ENCODE data around the gene TRIP11. TPM values are rescaled to one million over a fixed set of nuclear protein-coding genes. Genes with fewer than 3 reads are reported as not detected.

Gene TRIP11
- total RNA-seq, 2 donors from 2014 or later: 47.8 to 53.9 TPM

- H3K9me3 Mint-ChIP-seq: no peaks in the 10 kb centered on the region
- no peak overlapping the region for H3K4me3 Mint-ChIP-seq
- no peaks in the 10 kb centered on the region for H3K4me1 Mint-ChIP-seq (ENCODE audit: low read depth in 2 of 2)
- peaks cover 0 to 4% of the 10 kb centered on the region in 2 donors for H3K27me3 Mint-ChIP-seq
- H3K27ac Mint-ChIP-seq: no peak overlapping the region
- ATAC-seq: no peak
- no peak for DNase-seq (ENCODE audit: low spot score)
- no peaks in the 10 kb centered on the region for H3K36me3 Mint-ChIP-seq
Measured at GRCh38 chr14:91961297-91962220, 78.3 kb downstream of the TRIP11 start.

DNA sequence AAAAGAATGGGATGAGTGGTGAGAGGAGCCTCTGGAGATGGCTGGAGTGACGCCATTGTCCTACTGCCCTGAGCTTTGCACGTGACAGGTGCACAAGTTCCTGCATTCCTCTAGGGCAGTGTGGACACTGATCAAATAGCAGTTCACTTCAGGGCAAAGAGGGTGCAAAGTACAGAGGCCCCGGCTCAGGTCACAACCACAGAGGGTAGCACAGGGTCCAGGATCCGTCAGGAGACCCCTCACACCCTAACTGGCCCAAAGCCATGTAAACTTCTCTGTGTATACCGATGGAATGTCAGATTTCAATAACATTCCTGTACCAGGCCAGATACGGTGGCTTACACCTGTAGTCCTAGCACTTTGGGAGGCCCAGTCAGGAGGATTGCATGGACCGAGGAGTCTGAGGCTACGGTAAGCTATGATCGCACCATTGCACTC is 82.0 kb downstream of the TRIP11 start:
- DNase-seq (ENCODE audit: low spot score): no peak

GRCh38 chr14:91956616-91957015 is 83.2 kb downstream of the TRIP11 start:
- Mint-ChIP-seq H3K27ac (no peak overlapping the region), H3K4me1 (ENCODE audit: low read depth in 2 of 2) (no peaks in the 10 kb centered on the region), H3K36me3 (no peaks in the 10 kb centered on the region), H3K27me3 (peaks cover 0 to 7% of the 10 kb centered on the region in 2 donors), H3K4me3 (no peak overlapping the region), H3K9me3 (no peaks in the 10 kb centered on the region)
- DNase-seq (ENCODE audit: low spot score): no peak
- ATAC-seq: no peak

More for the DNA sequence above, 82.0 kb downstream of the TRIP11 start:
- H3K4me1 Mint-ChIP-seq (ENCODE audit: low read depth in 2 of 2): no peaks in the 10 kb centered on the region
- H3K36me3 Mint-ChIP-seq: no peaks in the 10 kb centered on the region
- H3K4me3 Mint-ChIP-seq: no peak overlapping the region
- no peaks in the 10 kb centered on the region for H3K9me3 Mint-ChIP-seq
- H3K27ac Mint-ChIP-seq: no peak overlapping the region
- H3K27me3 Mint-ChIP-seq: peaks cover 0 to 7% of the 10 kb centered on the region in 2 donors
- no peak for ATAC-seq

DNA sequence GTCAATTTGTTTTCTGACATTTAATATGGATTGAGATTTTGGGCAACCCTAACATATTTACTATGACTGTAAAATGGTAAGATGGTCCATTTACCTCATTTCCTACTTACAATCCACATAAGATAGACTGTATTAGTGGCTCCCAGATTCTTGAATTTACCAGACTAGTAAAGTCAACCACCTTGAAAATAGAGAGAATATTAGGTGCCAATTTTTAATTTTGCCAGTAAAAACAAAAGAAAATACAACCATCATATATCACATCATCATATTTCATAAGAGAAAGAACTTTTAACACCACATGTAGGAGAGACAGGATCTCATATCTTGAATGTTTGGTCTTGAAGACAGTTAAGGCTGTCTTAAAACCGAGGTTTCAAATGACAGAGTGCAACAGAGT is 84.7 kb downstream of the TRIP11 start:
- Mint-ChIP-seq H3K36me3 (no peaks in the 10 kb centered on the region), H3K4me1 (ENCODE audit: low read depth in 2 of 2) (no peaks in the 10 kb centered on the region), H3K4me3 (no peak overlapping the region), H3K27ac (no peak overlapping the region), H3K27me3 (peaks cover 5 to 10% of the 10 kb centered on the region in 2 donors), H3K9me3 (no peaks in the 10 kb centered on the region)
- ATAC-seq (no peak), DNase-seq (ENCODE audit: low spot score) (no peak)

- no peaks in the 10 kb centered on the region for H3K36me3 Mint-ChIP-seq
- DNase-seq (ENCODE audit: low spot score) (no peak), ATAC-seq (no peak)
- H3K27me3 Mint-ChIP-seq: peaks cover 6 to 10% of the 10 kb centered on the region in 2 donors
- no peak overlapping the region for H3K27ac Mint-ChIP-seq
- no peak overlapping the region for H3K4me3 Mint-ChIP-seq
- H3K4me1 Mint-ChIP-seq (ENCODE audit: low read depth in 2 of 2): peaks cover 0 to under 1% of the 10 kb centered on the region in 2 donors
- H3K9me3 Mint-ChIP-seq: no peaks in the 10 kb centered on the region
Measured at GRCh38 chr14:91953170-91953985, 86.5 kb downstream of the TRIP11 start.

DNA sequence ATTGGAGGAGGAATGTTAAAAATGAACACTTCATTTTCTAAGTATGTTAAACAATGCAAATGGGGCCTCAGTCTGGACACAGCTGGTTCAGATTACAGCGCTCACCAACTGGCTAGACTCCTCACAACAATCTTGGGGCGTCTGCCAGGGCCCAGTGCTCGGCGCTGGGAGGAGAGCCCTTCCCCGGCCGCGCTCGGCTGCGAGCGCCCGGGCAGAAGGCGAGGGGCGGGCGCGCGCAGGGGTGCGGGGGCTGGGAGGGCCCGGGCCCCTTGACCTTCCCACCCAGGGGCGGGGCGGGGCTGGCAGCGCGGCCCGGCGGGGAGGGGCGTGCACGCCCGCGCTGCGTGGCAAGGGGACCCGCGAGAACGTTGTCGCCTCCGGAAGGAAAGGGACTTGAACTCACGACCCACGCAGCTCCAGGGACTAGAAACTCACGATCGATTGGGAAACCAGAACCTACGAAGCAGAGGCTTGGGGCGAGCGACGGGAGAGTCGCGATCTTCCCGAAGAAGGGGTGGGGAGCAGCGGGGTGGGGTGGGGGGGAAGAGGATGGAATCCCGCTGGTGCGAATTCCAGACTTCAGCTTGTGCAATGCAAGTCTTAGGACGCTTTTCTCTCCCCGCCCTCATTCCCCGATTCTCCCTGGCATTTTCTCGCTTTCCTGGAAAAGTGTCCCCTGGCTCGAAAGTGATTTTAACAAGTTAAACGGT is 92.2 kb downstream of the TRIP11 start, which contains the start of gene FBLN5:
Gene FBLN5 (minus strand): TSS at position 220 of the 710 bp plus-strand sequence. CDS start 465 bp downstream, outside the sequence.
- peak within 1 kb of the TSS; percentile 74 for H3K4me3 Mint-ChIP-seq
- H3K27me3 Mint-ChIP-seq: peaks cover 21 to 39% of the 10 kb centered on the region in 2 donors
- ATAC-seq (peak; percentile 63 to 84), DNase-seq (ENCODE audit: low spot score) (no peak)
- peaks cover 17 to 18% of the 10 kb centered on the region in 2 donors for H3K4me1 Mint-ChIP-seq (ENCODE audit: low read depth in 2 of 2)
- H3K36me3 Mint-ChIP-seq: no peaks in the 10 kb centered on the region
- no peaks in the 10 kb centered on the region for H3K9me3 Mint-ChIP-seq
- no peak within 1 kb of the TSS for H3K27ac Mint-ChIP-seq

GRCh38 chr14:91946622-91947474 is 93.0 kb downstream of the TRIP11 start:
- peaks cover 21 to 39% of the 10 kb centered on the region in 2 donors for H3K27me3 Mint-ChIP-seq
- ATAC-seq: peak in 1 of 2 donors; percentile 21
- no peaks in the 10 kb centered on the region for H3K9me3 Mint-ChIP-seq
- H3K36me3 Mint-ChIP-seq: no peaks in the 10 kb centered on the region
- no peak overlapping the region for H3K27ac Mint-ChIP-seq
- peaks cover 17 to 18% of the 10 kb centered on the region in 2 donors for H3K4me1 Mint-ChIP-seq (ENCODE audit: low read depth in 2 of 2)
- H3K4me3 Mint-ChIP-seq: peak overlapping the region; percentile 74
- no peak for DNase-seq (ENCODE audit: low spot score)

DNA sequence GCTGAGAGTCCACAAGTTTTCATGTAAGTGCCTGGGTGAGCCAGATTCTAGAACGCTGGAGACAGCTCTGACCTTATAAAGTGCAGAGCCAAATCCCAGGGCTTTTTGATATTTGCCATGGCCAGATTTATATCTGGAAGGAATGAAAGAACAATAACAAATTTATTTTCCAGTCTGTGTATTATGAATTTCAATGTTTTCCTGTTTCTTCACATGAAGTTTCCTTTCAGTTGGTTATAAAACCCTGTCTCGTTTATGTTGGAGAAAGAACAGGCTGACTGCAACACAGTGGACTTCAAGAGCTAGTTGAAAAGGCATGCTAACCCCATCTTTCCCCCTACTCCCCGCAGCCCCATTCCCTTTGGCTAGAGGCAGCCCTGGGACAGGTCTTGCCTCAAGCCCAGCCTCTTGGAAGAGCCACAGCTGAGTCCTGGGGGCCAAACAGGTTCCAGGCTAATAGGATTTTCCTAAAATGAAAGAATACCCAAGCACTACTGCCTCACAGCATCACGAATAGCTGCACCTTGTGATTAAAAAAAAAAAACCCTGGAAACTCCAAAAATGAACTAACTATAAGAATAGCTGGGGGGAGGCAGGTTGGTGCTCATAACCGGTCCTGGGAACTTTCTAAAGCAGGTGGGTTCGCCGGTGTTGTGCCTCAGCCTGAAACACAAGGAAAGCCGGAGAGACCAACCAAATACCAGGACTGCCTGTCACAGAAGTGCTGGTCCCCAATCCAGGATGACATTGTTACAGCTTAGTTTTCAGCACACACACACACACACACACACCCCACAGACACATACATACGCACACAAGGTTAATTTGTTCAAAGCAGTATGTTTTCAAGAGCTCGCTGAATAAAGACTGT is 93.9 kb downstream of the TRIP11 start:
- no peaks in the 10 kb centered on the region for H3K36me3 Mint-ChIP-seq
- peaks cover 17 to 18% of the 10 kb centered on the region in 2 donors for H3K4me1 Mint-ChIP-seq (ENCODE audit: low read depth in 2 of 2)
- H3K4me3 Mint-ChIP-seq: peak overlapping the region; percentile 74
- no peak overlapping the region for H3K27ac Mint-ChIP-seq
- peaks cover 21 to 38% of the 10 kb centered on the region in 2 donors for H3K27me3 Mint-ChIP-seq
- H3K9me3 Mint-ChIP-seq: no peaks in the 10 kb centered on the region
- DNase-seq (ENCODE audit: low spot score) (no peak), ATAC-seq (no peak)

- H3K36me3 Mint-ChIP-seq: no peaks in the 10 kb centered on the region
- DNase-seq (ENCODE audit: low spot score) (no peak), ATAC-seq (no peak)
- H3K4me1 Mint-ChIP-seq (ENCODE audit: low read depth in 2 of 2): peaks cover 12 to 14% of the 10 kb centered on the region in 2 donors
- no peaks in the 10 kb centered on the region for H3K9me3 Mint-ChIP-seq
- peaks cover 15 to 28% of the 10 kb centered on the region in 2 donors for H3K27me3 Mint-ChIP-seq
- H3K27ac Mint-ChIP-seq: no peak overlapping the region
- no peak overlapping the region for H3K4me3 Mint-ChIP-seq
Measured at GRCh38 chr14:91942946-91943345, 96.9 kb downstream of the TRIP11 start.

GRCh38 chr14:91942128-91942527 is 97.7 kb downstream of the TRIP11 start:
- peaks cover 15 to 26% of the 10 kb centered on the region in 2 donors for H3K27me3 Mint-ChIP-seq
- no peak overlapping the region for H3K4me3 Mint-ChIP-seq
- no peak for DNase-seq (ENCODE audit: low spot score)

DNA sequence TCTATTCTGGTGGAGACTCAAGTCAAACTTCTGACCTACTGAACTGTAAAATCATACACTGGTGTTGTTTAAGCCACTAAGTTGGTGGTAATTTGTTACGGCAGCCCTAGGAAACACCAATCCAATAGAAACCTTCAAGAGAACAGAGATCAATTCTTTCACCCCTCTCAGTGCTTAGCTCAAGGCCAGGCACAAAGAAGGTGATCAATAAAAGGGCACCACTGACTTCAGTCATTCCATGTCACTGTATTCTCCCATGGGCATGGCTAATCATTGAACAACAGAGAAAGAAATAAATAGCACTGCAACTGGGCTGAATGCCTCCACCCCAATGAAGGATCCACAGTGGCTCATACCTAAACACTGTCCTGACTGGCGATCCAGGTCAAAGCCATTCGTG is 99.7 kb downstream of the TRIP11 start:
- no peaks in the 10 kb centered on the region for H3K36me3 Mint-ChIP-seq
- no peak overlapping the region for H3K4me3 Mint-ChIP-seq
- no peak overlapping the region for H3K27ac Mint-ChIP-seq
- peaks cover 10 to 11% of the 10 kb centered on the region in 2 donors for H3K27me3 Mint-ChIP-seq
- DNase-seq (ENCODE audit: low spot score) (no peak), ATAC-seq (no peak)
- peaks cover 4% of the 10 kb centered on the region in 2 donors for H3K4me1 Mint-ChIP-seq (ENCODE audit: low read depth in 2 of 2)
- H3K9me3 Mint-ChIP-seq: no peaks in the 10 kb centered on the region

More at GRCh38 chr14:91942128-91942527, 97.7 kb downstream of the TRIP11 start:
- Mint-ChIP-seq H3K27ac (no peak overlapping the region), H3K9me3 (no peaks in the 10 kb centered on the region), H3K4me1 (ENCODE audit: low read depth in 2 of 2) (peaks cover 12 to 13% of the 10 kb centered on the region in 2 donors), H3K36me3 (no peaks in the 10 kb centered on the region)
- no peak for ATAC-seq

GRCh38 chr14:91935586-91935985 is 104.3 kb downstream of the TRIP11 start:
- H3K9me3 Mint-ChIP-seq: no peaks in the 10 kb centered on the region
- no peaks in the 10 kb centered on the region for H3K36me3 Mint-ChIP-seq
- ATAC-seq (no peak), DNase-seq (ENCODE audit: low spot score) (no peak)
- H3K27ac Mint-ChIP-seq: no peak overlapping the region
- no peak overlapping the region for H3K4me3 Mint-ChIP-seq
- H3K4me1 Mint-ChIP-seq (ENCODE audit: low read depth in 2 of 2): no peaks in the 10 kb centered on the region
- H3K27me3 Mint-ChIP-seq: no peaks in the 10 kb centered on the region

Data from natural killer cell treated with Interleukin-12 subunit alpha and Interleukin-12 subunit beta and Interleukin-15 and Interleukin-18, amount 100 ng/mL, for 72 hours (primary cell).